ENCODE measurements around the gene PIEZO2.

The PIEZO2 gene

DNA sequence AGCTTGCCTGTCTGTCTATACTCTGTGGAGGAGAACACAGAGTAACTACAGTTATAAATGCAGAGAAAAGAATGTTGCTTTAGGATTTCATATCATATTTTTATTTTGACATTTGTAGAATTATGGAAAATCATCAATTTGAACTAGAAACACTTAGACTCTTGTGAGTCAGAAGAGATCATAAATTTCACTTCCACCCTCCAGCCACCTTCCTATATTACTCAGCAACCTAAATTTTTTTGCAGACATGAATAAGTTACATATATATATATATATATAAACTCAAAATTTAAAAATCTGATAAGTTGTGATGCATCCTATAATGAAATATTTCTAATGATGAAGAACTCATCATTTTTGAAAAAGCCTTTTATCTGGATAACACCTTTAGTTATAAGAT, 172.3 kb downstream of the PIEZO2 start:
- Histone ChIP-seq H3K4me1 (ENCODE audit: control insufficient read depth, insufficient read depth, low read length, poor library complexity, severe bottlenecking) (no peaks in the 10 kb centered on the region), H3K9me3 (ENCODE audit: control insufficient read depth, low read length) (no peaks in the 10 kb centered on the region), H3K36me3 (ENCODE audit: control insufficient read depth, insufficient read depth, low read length) (no peaks in the 10 kb centered on the region), H3K27ac (ENCODE audit: low read depth, low read length, severe bottlenecking) (no peak overlapping the region), H3K4me3 (ENCODE audit: extremely low read depth, insufficient read depth, low read length, poor library complexity, severe bottlenecking) (no peak overlapping the region)

DNA sequence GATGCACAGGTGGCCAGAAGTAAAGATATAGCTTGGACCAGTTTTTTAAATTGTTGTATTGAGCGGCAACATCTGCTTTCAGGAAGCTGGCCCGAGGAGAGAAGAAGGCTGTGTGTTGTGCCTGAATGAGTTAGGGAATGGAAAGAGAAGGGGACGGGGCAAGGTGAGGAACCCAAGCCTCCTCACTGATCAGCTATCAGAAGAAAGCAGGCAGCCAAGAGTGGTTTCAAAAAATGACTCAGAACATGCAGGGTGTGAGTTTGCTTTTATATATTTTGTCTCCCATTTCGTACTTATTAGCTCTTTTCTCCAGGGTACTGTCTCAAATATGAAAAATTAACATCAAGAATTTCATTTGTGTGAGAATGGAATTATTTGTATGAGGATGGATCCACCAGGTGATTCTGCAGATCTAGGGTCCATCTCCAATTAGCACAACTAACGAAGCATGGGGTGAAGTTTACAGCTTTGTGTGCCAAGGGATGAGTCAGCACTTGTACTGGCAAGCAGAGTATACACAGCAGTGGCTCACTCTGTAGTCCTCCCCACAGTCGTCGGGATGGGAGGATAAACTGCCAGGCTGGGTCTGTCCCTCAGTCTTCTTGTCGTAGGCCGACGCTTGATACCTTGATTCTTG, 175.7 kb downstream of the PIEZO2 start:
- 91% methylated on average over 8 of the region's 10 CpGs for WGBS, 2 experiments (ENCODE audit: insufficient coverage in 2 of 2)

DNA sequence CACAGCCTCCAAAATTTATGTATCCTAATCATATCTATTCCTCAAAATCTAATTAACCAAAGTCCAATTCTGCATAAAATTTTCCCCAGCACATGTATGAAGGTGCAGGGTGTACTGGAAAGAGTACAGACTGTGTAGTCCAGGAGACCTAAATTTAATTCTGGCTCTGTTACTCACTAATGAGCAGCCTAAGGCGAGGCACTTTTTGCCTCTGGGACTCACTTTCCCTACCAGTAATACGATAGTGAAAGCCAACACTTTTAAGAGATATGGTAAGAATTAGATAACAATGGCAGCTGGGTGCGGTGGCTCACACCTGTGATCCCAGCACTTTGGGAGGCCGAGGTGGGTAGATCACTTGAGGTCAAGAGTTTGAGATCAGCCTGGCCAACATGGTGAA, 177.7 kb downstream of the PIEZO2 start:
- H3K36me3 ChIP-seq (ENCODE audit: control insufficient read depth, insufficient read depth, low read length) = no peaks in the 10 kb centered on the region
- H3K4me3 ChIP-seq (ENCODE audit: extremely low read depth, insufficient read depth, low read length, poor library complexity, severe bottlenecking) = no peak overlapping the region
- no peak overlapping the region for H3K27ac ChIP-seq (ENCODE audit: low read depth, low read length, severe bottlenecking)
- H3K9me3 ChIP-seq (ENCODE audit: control insufficient read depth, low read length) = peaks cover 3% of the 10 kb centered on the region
- 81% methylated on average over 2 of the region's 4 CpGs; no CpG with 5 or more reads in 1 of the 2 experiments for WGBS, 2 experiments (ENCODE audit: insufficient coverage in 2 of 2)
- H3K4me1 ChIP-seq (ENCODE audit: control insufficient read depth, insufficient read depth, low read length, poor library complexity, severe bottlenecking) = no peaks in the 10 kb centered on the region

More for the DNA sequence above, 175.7 kb downstream of the PIEZO2 start:
- Histone ChIP-seq H3K36me3 (ENCODE audit: control insufficient read depth, insufficient read depth, low read length) (no peaks in the 10 kb centered on the region), H3K27ac (ENCODE audit: low read depth, low read length, severe bottlenecking) (no peak overlapping the region), H3K4me3 (ENCODE audit: extremely low read depth, insufficient read depth, low read length, poor library complexity, severe bottlenecking) (no peak overlapping the region), H3K9me3 (ENCODE audit: control insufficient read depth, low read length) (no peaks in the 10 kb centered on the region), H3K4me1 (ENCODE audit: control insufficient read depth, insufficient read depth, low read length, poor library complexity, severe bottlenecking) (no peaks in the 10 kb centered on the region)

DNA sequence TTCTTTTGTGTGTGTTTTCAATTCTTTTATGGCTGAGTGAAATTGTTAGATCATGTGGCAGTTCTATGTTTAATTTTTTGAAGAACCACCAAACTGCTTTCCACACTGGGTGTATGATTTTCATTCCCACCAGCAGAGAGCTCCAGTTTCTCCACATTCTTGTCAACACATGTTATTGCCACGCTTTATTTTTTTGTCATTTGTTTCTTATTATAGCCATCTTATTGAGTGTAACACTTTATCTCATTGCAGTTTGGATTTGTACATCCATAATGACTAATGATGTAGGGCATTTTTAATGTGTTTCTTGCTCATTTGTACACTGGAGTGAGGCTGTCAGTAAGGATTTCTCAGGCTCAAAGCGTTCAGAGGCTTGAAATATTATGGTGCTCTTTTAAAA, 184.2 kb downstream of the PIEZO2 start:
- H3K9me3 ChIP-seq (ENCODE audit: control insufficient read depth, low read length) = peaks cover 3% of the 10 kb centered on the region
- no peaks in the 10 kb centered on the region for H3K4me1 ChIP-seq (ENCODE audit: control insufficient read depth, insufficient read depth, low read length, poor library complexity, severe bottlenecking)
- no peaks in the 10 kb centered on the region for H3K36me3 ChIP-seq (ENCODE audit: control insufficient read depth, insufficient read depth, low read length)
- WGBS, 2 experiments (ENCODE audit: insufficient coverage in 2 of 2) = no CpG with 5 or more reads among the region's 2 CpGs
- H3K4me3 ChIP-seq (ENCODE audit: extremely low read depth, insufficient read depth, low read length, poor library complexity, severe bottlenecking) = no peak overlapping the region
- no peak overlapping the region for H3K27ac ChIP-seq (ENCODE audit: low read depth, low read length, severe bottlenecking)

DNA sequence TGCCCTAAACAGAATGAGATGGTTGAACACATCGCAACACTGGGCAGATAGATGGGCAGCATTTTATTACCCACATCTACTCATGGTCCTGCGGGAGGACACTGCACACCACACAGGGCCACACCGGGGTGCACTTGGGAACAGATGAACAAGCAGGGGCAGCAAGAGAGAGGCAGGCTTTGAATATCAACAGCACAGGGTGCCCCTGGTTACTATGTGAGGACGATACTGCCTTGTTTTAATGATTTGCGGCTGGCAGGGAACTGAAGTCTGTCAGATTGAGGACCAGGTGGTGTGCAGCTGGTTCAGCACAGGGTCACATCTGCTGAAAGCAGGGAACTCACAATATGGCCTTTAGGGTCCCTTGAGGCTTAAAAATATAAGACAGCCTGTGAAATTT, 195.7 kb downstream of the PIEZO2 start:
- Histone ChIP-seq H3K9me3 (ENCODE audit: control insufficient read depth, low read length) (no peaks in the 10 kb centered on the region), H3K27ac (ENCODE audit: low read depth, low read length, severe bottlenecking) (no peak overlapping the region), H3K36me3 (ENCODE audit: control insufficient read depth, insufficient read depth, low read length) (no peaks in the 10 kb centered on the region), H3K4me1 (ENCODE audit: control insufficient read depth, insufficient read depth, low read length, poor library complexity, severe bottlenecking) (no peaks in the 10 kb centered on the region), H3K4me3 (ENCODE audit: extremely low read depth, insufficient read depth, low read length, poor library complexity, severe bottlenecking) (no peak overlapping the region)
- 88 to 89% methylated on average over 4 to 5 of the region's 5 CpGs for WGBS, 2 experiments (ENCODE audit: insufficient coverage in 2 of 2)

DNA sequence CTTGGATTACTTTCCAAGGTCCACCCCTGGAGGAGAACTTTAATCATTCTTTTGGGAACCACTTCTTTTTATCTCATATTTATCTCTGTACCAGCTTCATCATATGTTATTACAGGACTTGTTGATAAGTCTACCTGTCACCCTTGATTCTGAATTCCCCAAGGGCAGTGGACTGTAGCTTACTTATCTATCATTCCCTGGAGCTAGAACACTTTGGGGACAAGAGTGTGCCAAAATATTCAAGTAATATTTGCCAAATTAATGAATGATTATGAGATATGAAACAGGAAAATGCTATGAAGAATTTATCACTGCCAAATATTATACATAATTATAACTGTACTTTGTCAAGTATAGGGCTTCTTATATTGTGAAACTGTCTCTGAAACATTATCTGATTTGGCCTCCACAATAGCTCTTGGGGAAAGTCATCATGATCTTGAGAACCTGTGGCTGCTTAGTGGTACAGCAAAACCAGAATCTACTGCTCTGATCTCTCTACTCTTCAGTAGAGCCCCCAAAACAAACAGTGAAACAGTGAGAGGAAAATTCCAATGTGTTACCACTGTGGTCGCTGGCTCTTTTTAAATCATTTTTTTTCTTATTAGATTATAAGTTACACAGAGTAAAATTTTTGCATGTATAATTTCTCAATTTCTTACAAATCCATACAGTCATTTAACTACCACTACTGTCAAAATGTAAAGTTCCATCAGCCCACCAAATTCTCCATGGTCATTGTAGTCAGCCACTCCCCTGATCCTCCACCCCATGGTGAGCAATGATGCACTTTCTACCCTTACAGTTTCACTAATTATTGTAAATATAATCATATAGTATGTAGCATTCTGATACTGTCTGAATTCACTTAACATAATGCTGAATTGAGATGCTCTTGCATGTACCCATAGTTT, 197.5 kb downstream of the PIEZO2 start:
- H3K36me3 ChIP-seq (ENCODE audit: control insufficient read depth, insufficient read depth, low read length) = no peaks in the 10 kb centered on the region
- no peak overlapping the region for H3K4me3 ChIP-seq (ENCODE audit: extremely low read depth, insufficient read depth, low read length, poor library complexity, severe bottlenecking)
- H3K9me3 ChIP-seq (ENCODE audit: control insufficient read depth, low read length) = no peaks in the 10 kb centered on the region
- no peaks in the 10 kb centered on the region for H3K4me1 ChIP-seq (ENCODE audit: control insufficient read depth, insufficient read depth, low read length, poor library complexity, severe bottlenecking)
- no peak overlapping the region for H3K27ac ChIP-seq (ENCODE audit: low read depth, low read length, severe bottlenecking)
- no CpG with 5 or more reads among the region's 1 CpG for WGBS, 2 experiments (ENCODE audit: insufficient coverage in 2 of 2)

DNA sequence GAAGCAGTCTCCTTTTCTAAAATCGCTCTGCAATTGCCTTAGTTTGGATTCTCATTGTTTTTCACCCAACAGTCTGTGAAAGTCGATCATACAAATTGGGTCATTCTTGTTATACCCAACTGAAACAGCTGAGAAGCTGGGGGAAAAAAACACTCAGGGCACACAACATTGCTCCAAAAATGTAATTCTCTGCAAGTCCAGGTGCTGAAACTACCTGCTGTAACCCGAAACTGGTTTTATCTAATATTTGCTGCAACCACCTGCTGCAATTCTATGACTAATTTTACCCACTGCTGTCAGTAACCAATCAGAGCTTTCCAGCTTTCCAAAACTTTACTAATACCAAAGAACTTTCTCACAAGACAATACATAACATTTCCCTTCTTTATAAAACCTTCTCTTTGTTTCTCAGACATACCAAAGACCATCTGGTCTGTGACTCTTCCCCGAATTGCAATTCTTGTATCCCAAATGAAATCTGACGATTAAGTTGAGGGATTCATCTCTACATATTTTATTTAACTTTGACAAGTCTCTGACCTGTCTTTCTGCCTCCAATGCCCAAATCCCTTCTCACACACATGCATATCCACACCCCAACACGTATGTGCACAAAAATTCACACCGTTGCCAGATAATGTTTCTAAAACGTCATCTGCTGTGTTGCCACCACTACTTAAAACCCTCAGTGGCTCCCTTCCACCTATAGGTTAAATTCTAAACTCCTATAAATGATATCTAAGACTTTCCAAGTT, 198.3 kb downstream of the PIEZO2 start:
- Histone ChIP-seq H3K4me1 (ENCODE audit: control insufficient read depth, insufficient read depth, low read length, poor library complexity, severe bottlenecking) (no peaks in the 10 kb centered on the region), H3K4me3 (ENCODE audit: extremely low read depth, insufficient read depth, low read length, poor library complexity, severe bottlenecking) (no peak overlapping the region), H3K36me3 (ENCODE audit: control insufficient read depth, insufficient read depth, low read length) (no peaks in the 10 kb centered on the region), H3K27ac (ENCODE audit: low read depth, low read length, severe bottlenecking) (no peak overlapping the region), H3K9me3 (ENCODE audit: control insufficient read depth, low read length) (peaks cover 6% of the 10 kb centered on the region)
- WGBS, 2 experiments (ENCODE audit: insufficient coverage in 2 of 2) = 85 to 92% methylated on average over 7 to 8 of the region's 8 CpGs

DNA sequence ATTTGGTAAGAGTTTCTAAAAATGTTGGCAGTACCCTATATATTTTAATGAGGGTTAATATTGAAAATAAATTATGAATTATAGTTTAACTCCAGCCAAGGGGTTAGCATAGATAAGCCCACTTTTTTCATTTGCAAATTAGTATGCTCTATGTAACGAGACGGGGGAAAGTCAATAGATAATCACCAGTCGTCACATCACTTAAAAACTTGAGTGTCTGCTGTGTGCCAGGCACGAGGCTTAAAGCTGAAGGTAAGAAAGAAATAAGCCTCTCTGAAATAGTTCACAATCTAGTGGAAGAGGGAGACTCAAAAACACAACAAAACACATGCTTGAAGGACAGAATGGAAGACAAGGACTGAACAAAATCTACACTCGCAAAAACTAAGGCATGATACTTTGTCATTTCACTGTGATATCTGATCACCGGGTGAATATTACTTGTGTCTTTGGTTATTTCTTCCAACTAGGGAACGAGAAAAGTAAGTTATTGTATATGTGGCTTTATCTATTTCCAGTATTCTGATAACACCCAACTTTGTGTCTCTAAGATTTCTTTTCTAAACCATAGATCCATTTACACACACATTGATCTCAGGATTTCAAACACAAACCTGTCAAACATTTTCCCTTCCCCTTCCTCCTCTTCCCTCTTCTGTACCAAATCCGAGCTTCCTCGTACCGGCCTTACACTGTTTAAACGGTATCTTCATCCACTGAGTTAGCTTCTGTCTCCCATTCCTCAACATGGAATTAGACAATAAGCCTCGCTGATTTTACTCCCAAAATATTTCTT, 199.1 kb downstream of the PIEZO2 start:
- Histone ChIP-seq H3K36me3 (ENCODE audit: control insufficient read depth, insufficient read depth, low read length) (no peaks in the 10 kb centered on the region), H3K4me3 (ENCODE audit: extremely low read depth, insufficient read depth, low read length, poor library complexity, severe bottlenecking) (no peak overlapping the region), H3K4me1 (ENCODE audit: control insufficient read depth, insufficient read depth, low read length, poor library complexity, severe bottlenecking) (no peaks in the 10 kb centered on the region), H3K27ac (ENCODE audit: low read depth, low read length, severe bottlenecking) (no peak overlapping the region), H3K9me3 (ENCODE audit: control insufficient read depth, low read length) (peaks cover 12% of the 10 kb centered on the region)
- 83 to 94% methylated on average over 5 to 6 of the region's 12 CpGs for WGBS, 2 experiments (ENCODE audit: insufficient coverage in 2 of 2)

DNA sequence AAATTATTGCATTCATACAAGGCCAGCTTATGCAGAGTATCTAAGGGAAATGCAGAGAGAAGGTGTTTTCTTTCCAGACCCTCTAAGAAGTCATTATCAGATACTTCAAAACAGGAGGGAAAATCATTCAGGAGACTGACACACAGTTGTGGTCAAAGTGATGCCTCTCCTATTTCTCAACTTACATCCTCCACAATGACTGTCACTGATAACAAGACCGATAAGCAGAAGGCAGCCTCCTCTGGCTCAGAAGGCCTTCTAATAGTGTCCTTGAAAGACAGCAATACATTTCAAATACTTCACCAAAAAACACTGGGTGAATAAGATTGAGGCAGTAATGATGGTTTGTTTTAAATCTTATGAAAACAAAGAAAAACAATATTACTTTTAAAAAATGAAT, 199.7 kb downstream of the PIEZO2 start:
- peaks cover 17% of the 10 kb centered on the region for H3K9me3 ChIP-seq (ENCODE audit: control insufficient read depth, low read length)
- H3K27ac ChIP-seq (ENCODE audit: low read depth, low read length, severe bottlenecking) = no peak overlapping the region
- no peaks in the 10 kb centered on the region for H3K4me1 ChIP-seq (ENCODE audit: control insufficient read depth, insufficient read depth, low read length, poor library complexity, severe bottlenecking)
- WGBS, 2 experiments (ENCODE audit: insufficient coverage in 2 of 2) = no CpG with 5 or more reads among the region's 1 CpG
- H3K36me3 ChIP-seq (ENCODE audit: control insufficient read depth, insufficient read depth, low read length) = no peaks in the 10 kb centered on the region
- H3K4me3 ChIP-seq (ENCODE audit: extremely low read depth, insufficient read depth, low read length, poor library complexity, severe bottlenecking) = no peak overlapping the region

DNA sequence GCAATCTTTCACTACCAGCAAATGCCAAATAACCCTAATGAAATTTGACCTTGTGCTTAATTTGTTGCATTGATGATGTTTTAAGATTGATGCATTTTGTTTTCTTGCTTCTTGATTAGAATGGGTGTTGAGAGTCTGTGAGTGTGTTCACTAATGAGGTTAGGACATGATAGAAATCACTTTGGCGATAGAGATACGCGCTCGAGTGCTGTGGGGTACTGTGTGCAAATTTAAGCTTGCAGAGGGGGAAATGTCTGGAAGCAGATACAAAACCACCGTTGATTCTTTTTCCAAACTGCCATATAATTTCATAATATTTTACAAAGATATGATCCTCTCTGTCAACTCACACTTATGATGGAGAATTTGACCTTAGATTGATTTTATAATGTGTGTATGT, 200.9 kb downstream of the PIEZO2 start:
- Histone ChIP-seq H3K27ac (ENCODE audit: low read depth, low read length, severe bottlenecking) (no peak overlapping the region), H3K4me3 (ENCODE audit: extremely low read depth, insufficient read depth, low read length, poor library complexity, severe bottlenecking) (no peak overlapping the region), H3K4me1 (ENCODE audit: control insufficient read depth, insufficient read depth, low read length, poor library complexity, severe bottlenecking) (no peaks in the 10 kb centered on the region), H3K9me3 (ENCODE audit: control insufficient read depth, low read length) (peaks cover 19% of the 10 kb centered on the region), H3K36me3 (ENCODE audit: control insufficient read depth, insufficient read depth, low read length) (no peaks in the 10 kb centered on the region)
- 91% methylated on average over 4 of the region's 5 CpGs for WGBS, 2 experiments (ENCODE audit: insufficient coverage in 2 of 2)

Data from mesodermal cell (in vitro differentiated cells).